ENCODE results near the gene IGF2.

GRCh38 chr11:2179516-2179915 is 40.3 kb upstream of the IGF2 start:
- TF ChIP-seq CTCF (IDR thresholded peaks at IDR 0.05; ENCODE audit: low read depth, low read length) = no peak
- no peak for TF ChIP-seq POLR2A (IDR thresholded peaks at IDR 0.05; ENCODE audit: extremely low read depth, insufficient read length)
- TF ChIP-seq MYC (IDR thresholded peaks at IDR 0.05; ENCODE audit: low read depth, low read length) = no peak
